ENCODE results near the gene ZNF783.
"Not testable (repeated sequence)": the region's sequence is repeated elsewhere in the genome, so short reads cannot be mapped to it uniquely, and the experiment has no call there.

The ZNF783 gene

GRCh38 chr7:149261829-149262617 is at the start of gene ZNF783:
ZNF783 (plus strand) TSS chr7:149262196; CDS start chr7:149262334, 138 bp downstream.
- DNase-seq, result peak; percentile 33

- no peak for DNase-seq
Observed at GRCh38 chr7:149214020-149214720, 47.8 kb upstream of the ZNF783 start.

- DNase-seq, result no peak
Observed at GRCh38 chr7:149216402-149216801, 45.6 kb upstream of the ZNF783 start.

- DNase-seq, result no peak
Observed at GRCh38 chr7:149217570-149217969, 44.4 kb upstream of the ZNF783 start.

GRCh38 chr7:149218469-149219420 is 43.3 kb upstream of the ZNF783 start:
- no peak for DNase-seq

GRCh38 chr7:149220534-149220933 is 41.5 kb upstream of the ZNF783 start:
- DNase-seq, result no peak

- DNase-seq, result no peak
Observed at GRCh38 chr7:149223176-149223575, 38.8 kb upstream of the ZNF783 start.

- DNase-seq, result no peak
Observed at GRCh38 chr7:149223761-149224160, 38.2 kb upstream of the ZNF783 start.

GRCh38 chr7:149224352-149224751 is 37.6 kb upstream of the ZNF783 start:
- no peak for DNase-seq

- DNase-seq, result no peak
Observed at GRCh38 chr7:149225106-149225505, 36.9 kb upstream of the ZNF783 start.

GRCh38 chr7:149225656-149226055 is 36.3 kb upstream of the ZNF783 start:
- DNase-seq, result no peak

- not testable (repeated sequence) for DNase-seq
Observed at GRCh38 chr7:149226366-149226765, 35.6 kb upstream of the ZNF783 start.

- DNase-seq, result no peak
Observed at GRCh38 chr7:149226840-149227494, 35.0 kb upstream of the ZNF783 start.

- no peak for DNase-seq
Observed at GRCh38 chr7:149228831-149229471, 33.0 kb upstream of the ZNF783 start.

- no peak for DNase-seq
Observed at GRCh38 chr7:149229526-149229925, 32.5 kb upstream of the ZNF783 start.

- DNase-seq, result no peak
Observed at GRCh38 chr7:149232362-149232761, 29.6 kb upstream of the ZNF783 start.

GRCh38 chr7:149233655-149234204 is 28.3 kb upstream of the ZNF783 start:
- not testable (repeated sequence) for DNase-seq

GRCh38 chr7:149237502-149237901 is 24.5 kb upstream of the ZNF783 start:
- DNase-seq, result no peak

GRCh38 chr7:149238051-149238450 is 23.9 kb upstream of the ZNF783 start:
- no peak for DNase-seq

GRCh38 chr7:149239345-149240143 is 22.5 kb upstream of the ZNF783 start, which contains the start of gene ZNF212:
ZNF212 (plus strand) TSS chr7:149239651; CDS start chr7:149239779, 128 bp downstream.
- peak; percentile 35 for DNase-seq

GRCh38 chr7:149240637-149241036 is 21.4 kb upstream of the ZNF783 start:
- no peak for DNase-seq
